ENCODE data around the gene VSX1. TPM values are rescaled to one million over a fixed set of nuclear protein-coding genes. Genes with fewer than 3 reads are reported as not detected.

VSX1 gene
- total RNA-seq, 1 donor = not detected

GRCh38 chr20:25050082-25050481, 31.9 kb downstream of the VSX1 start:
- no peak for DNase-seq (ENCODE audit: low read depth)
- TF ChIP-seq CTCF (IDR thresholded peaks at IDR 0.05; ENCODE audit: insufficient read depth, low read depth, low read length) = no peak
- no peak overlapping the region for H3K4me3 ChIP-seq (ENCODE audit: low read depth, low read length)

GRCh38 chr20:25049261-25050060, 32.5 kb downstream of the VSX1 start:
- DNase-seq (ENCODE audit: low read depth) = no peak
- H3K4me3 ChIP-seq (ENCODE audit: low read depth, low read length) = no peak overlapping the region
- TF ChIP-seq CTCF (IDR thresholded peaks at IDR 0.05; ENCODE audit: insufficient read depth, low read depth, low read length) = no peak

GRCh38 chr20:25048519-25048952, 33.4 kb downstream of the VSX1 start:
- DNase-seq (ENCODE audit: low read depth) = no peak
- H3K4me3 ChIP-seq (ENCODE audit: low read depth, low read length) = no peak overlapping the region
- no peak for TF ChIP-seq CTCF (IDR thresholded peaks at IDR 0.05; ENCODE audit: insufficient read depth, low read depth, low read length)

- no peak for TF ChIP-seq CTCF (IDR thresholded peaks at IDR 0.05; ENCODE audit: insufficient read depth, low read depth, low read length)
- DNase-seq (ENCODE audit: low read depth) = no peak
- H3K4me3 ChIP-seq (ENCODE audit: low read depth, low read length) = no peak overlapping the region
These were observed 34.2 kb downstream of the VSX1 start for GRCh38 chr20:25047766-25048165.

- no peak for DNase-seq (ENCODE audit: low read depth)
- TF ChIP-seq CTCF (IDR thresholded peaks at IDR 0.05; ENCODE audit: insufficient read depth, low read depth, low read length) = no peak
These were observed 34.9 kb downstream of the VSX1 start for GRCh38 chr20:25046736-25047666.

GRCh38 chr20:25046181-25046641, 35.7 kb downstream of the VSX1 start:
- TF ChIP-seq CTCF (IDR thresholded peaks at IDR 0.05; ENCODE audit: insufficient read depth, low read depth, low read length) = no peak
- no peak overlapping the region for H3K4me3 ChIP-seq (ENCODE audit: low read depth, low read length)
- DNase-seq (ENCODE audit: low read depth) = no peak

More at GRCh38 chr20:25046736-25047666, 34.9 kb downstream of the VSX1 start:
- no peak overlapping the region for H3K4me3 ChIP-seq (ENCODE audit: low read depth, low read length)

Data from fibroblast of villous mesenchyme (primary cell).